K562 (cell line): ENCODE results near the gene RAP1A. TPM values are rescaled to one million over a fixed set of nuclear protein-coding genes. Genes with fewer than 3 reads are reported as not detected.

Experiments used
- ATF1 ChIP-seq, 2 experiments: fragments of 450-650 bp in 1 of 2; IDR thresholded peaks; 2 replicates each; pipeline ENCODE4 v1.6.1; 2016; ENCODE audit warnings: missing compliant biosample characterization in 1 of 2, missing genetic modification characterization in 1 of 2
- CAMTA2 ChIP-seq: fragments of 250-450 bp; sonication (Bioruptor Pico); conservative IDR thresholded peaks from 2 replicates; pipeline ENCODE4 v1.5.1; 2022
- EHMT2 ChIP-seq: fragments of 450-650 bp; IDR thresholded peaks from 2 replicates; pipeline ENCODE4 v1.6.1; 2018; ENCODE audit warnings: antibody characterized with exemption
- TOE1 ChIP-seq, 2 experiments: fragments of 450-650 bp in 1 of 2; sonication (generic) in 1 of 2; formaldehyde crosslinking in 1 of 2; IDR thresholded peaks; 2 replicates each; pipeline versions ENCODE4 v1.7.1 to v1.8.0; 2016 to 2022; ENCODE audit warnings: borderline replicate concordance in 2 of 2, mild to moderate bottlenecking in 2 of 2, antibody characterized with exemption in 1 of 2, inconsistent platforms in 1 of 2, low read depth in 1 of 2, missing genetic modification reagents in 1 of 2, moderate library complexity in 1 of 2
- ZBTB40 ChIP-seq, 2 experiments: fragments of 450-650 bp in 1 of 2; sonication (generic) in 1 of 2; formaldehyde crosslinking in 1 of 2; IDR thresholded peaks; 2 replicates each; pipeline versions ENCODE4 v1.7.1 to v1.9.0; 2016 to 2022; ENCODE audit warnings: inconsistent platforms in 1 of 2, mild to moderate bottlenecking in 1 of 2, missing genetic modification reagents in 1 of 2
- polyA plus RNA-seq, 8 experiments: library from polyadenylated mRNA; depleted of rRNA in 4 of 8; stranded (reverse) in 5 of 8; unstranded in 3 of 8; fragments of >200 nt; fragmentation: Nextera tagmentation in 2 of 8; fragmentation: Illumina TruSeq in 1 of 8; extraction: Ambion mirVana in 2 of 8; extraction: Trizol in 1 of 8; gene quantifications; 2 replicates each; pipeline versions ENCODE4 v1.2.1 to v1.2.3, GENCODE V29; 2011 to 2014; ENCODE audit warnings: inconsistent platforms in 1 of 8, missing spikeins in 1 of 8
- total RNA-seq, 7 experiments: library from RNA; depleted of rRNA in 6 of 7; stranded (reverse); fragments of >200 nt in 6 of 7; fragmentation: Illumina TruSeq in 2 of 7; extraction: Trizol in 2 of 7; gene quantifications; 2 replicates each; pipeline versions ENCODE4 v1.2.1 to v1.2.3, GENCODE V29; 2011 to 2021; ENCODE audit warnings: low replicate concordance in 1 of 7

RAP1A gene
- total and polyA plus RNA-seq, 9 of the 15 experiments (the other 6 are each of a cell fraction or from before 2014, with no cell fraction given) = 13.4 to 86.2 (median 32.5) TPM

DNA sequence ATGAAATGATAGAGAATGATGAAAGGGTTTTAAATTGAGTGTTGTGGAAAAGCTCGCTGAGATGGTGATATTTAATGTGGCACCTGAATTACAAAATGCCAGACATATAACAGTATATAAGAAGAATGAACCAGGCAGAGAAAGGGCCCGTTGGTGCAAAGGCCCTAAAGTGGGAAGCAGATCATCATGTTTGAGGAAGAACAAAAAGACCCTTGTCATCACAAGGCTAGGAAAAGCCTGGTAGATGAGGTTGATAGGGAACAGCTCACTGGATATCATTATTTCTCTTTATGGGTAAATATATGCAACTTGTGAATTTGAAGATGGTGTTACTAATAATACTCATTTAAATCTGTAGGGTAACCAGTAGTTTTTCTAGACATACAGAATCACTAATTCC is 11.0 kb downstream of the RAP1A start (continued):
- no peak for TF ChIP-seq TOE1 (IDR thresholded peaks at IDR 0.05; ENCODE audit: borderline replicate concordance)
- TF ChIP-seq TOE1 (CRISPR knock-in tag; IDR thresholded peaks at IDR 0.05; ENCODE audit: borderline replicate concordance, low read depth) = no peak
- TF ChIP-seq ZBTB40 (IDR thresholded peaks at IDR 0.05) = no peak
- TF ChIP-seq ZBTB40 (CRISPR knock-in tag; IDR thresholded peaks at IDR 0.05) = no peak
- no peak for TF ChIP-seq ATF1 (CRISPR knock-in tag; IDR thresholded peaks at IDR 0.05)
- no peak for TF ChIP-seq ATF1 (tag; IDR thresholded peaks at IDR 0.05)
- TF ChIP-seq EHMT2 = no peak
- TF ChIP-seq CAMTA2 (CRISPR knock-in tag) = no peak
